H9 (cell line): ENCODE measurements around the gene MXI1. TPM values are rescaled to one million over a fixed set of nuclear protein-coding genes. Genes with fewer than 3 reads are reported as not detected.

ENCODE experiments used
- DNase-seq: peaks from one replicate; pipeline ENCODE4 v3.0.0-alpha.2; 2017
- H2AFZ ChIP-seq: one replicate; pipeline ENCODE4 v1.6.1; 2013; ENCODE audit warnings: mild to moderate bottlenecking, low read length, control low read depth, moderate library complexity
- H2AK5ac ChIP-seq: 2 replicates; pipeline ENCODE4 v1.6.1; 2013; ENCODE audit warnings: low read length, control low read depth, mixed read lengths; ENCODE audit not compliant: insufficient read length
- H2BK120ac ChIP-seq: one replicate; pipeline ENCODE4 v1.6.1; 2013; ENCODE audit warnings: low read depth, mild to moderate bottlenecking, low read length, control low read depth, inconsistent platforms; ENCODE audit not compliant: poor library complexity, severe bottlenecking
- H2BK12ac ChIP-seq: 2 replicates; pipeline ENCODE4 v1.6.1; 2013; ENCODE audit warnings: low read length, control low read depth, mixed read lengths, low read depth; ENCODE audit not compliant: insufficient read length
- H2BK15ac ChIP-seq: 2 replicates; pipeline ENCODE4 v1.6.1; 2013; ENCODE audit warnings: low read depth, low read length, control low read depth
- H2BK20ac ChIP-seq: one replicate; pipeline ENCODE4 v1.6.1; 2013; ENCODE audit warnings: low read depth, mild to moderate bottlenecking, low read length, control low read depth, inconsistent platforms; ENCODE audit not compliant: poor library complexity, severe bottlenecking
- H2BK5ac ChIP-seq: 2 replicates; pipeline ENCODE4 v1.6.1; 2013; ENCODE audit warnings: low read length, control low read depth, mixed read lengths; ENCODE audit not compliant: insufficient read length
- H3K14ac ChIP-seq: 2 replicates; pipeline ENCODE4 v1.6.1; 2013; ENCODE audit warnings: low read length, control low read depth; ENCODE audit not compliant: insufficient read depth
- H3K18ac ChIP-seq: 2 replicates; pipeline ENCODE4 v1.6.1; 2013; ENCODE audit warnings: low read depth, mild to moderate bottlenecking, mixed read lengths, low read length, control low read depth; ENCODE audit not compliant: insufficient read length
- H3K23ac ChIP-seq: 2 replicates; pipeline ENCODE4 v1.6.1; 2013; ENCODE audit warnings: low read length, control low read depth, mixed read lengths, low read depth; ENCODE audit not compliant: insufficient read length
- H3K23me2 ChIP-seq: 2 replicates; pipeline ENCODE4 v1.6.1; 2013; ENCODE audit warnings: low read depth, mild to moderate bottlenecking, mixed read lengths, low read length, control low read depth; ENCODE audit not compliant: insufficient read length, poor library complexity, severe bottlenecking
- H3K27ac ChIP-seq: 2 replicates; pipeline ENCODE4 v1.5.1; 2013; ENCODE audit warnings: low read length, control low read depth, mixed read lengths, low read depth; ENCODE audit not compliant: insufficient read length
- H3K27me3 ChIP-seq: 2 replicates; pipeline ENCODE4 v1.6.1; 2013; ENCODE audit warnings: low read length, control low read depth, inconsistent platforms; ENCODE audit not compliant: insufficient read depth
- H3K4ac ChIP-seq: 2 replicates; pipeline ENCODE4 v1.6.1; 2013; ENCODE audit warnings: low read depth, mild to moderate bottlenecking, control low read depth, inconsistent platforms, low read length, moderate library complexity
- H3K4me1 ChIP-seq: 2 replicates; pipeline ENCODE4 v1.6.1; 2013; ENCODE audit warnings: low read length, control low read depth, inconsistent platforms; ENCODE audit not compliant: insufficient read depth
- H3K4me2 ChIP-seq: 2 replicates; pipeline ENCODE4 v1.6.1; 2013; ENCODE audit warnings: low read length, control low read depth, mixed read lengths; ENCODE audit not compliant: insufficient read length, insufficient read depth
- H3K56ac ChIP-seq: 2 replicates; pipeline ENCODE4 v1.6.1; 2013; ENCODE audit warnings: low read depth, mild to moderate bottlenecking, mixed read lengths, low read length, control low read depth; ENCODE audit not compliant: insufficient read length
- H3K79me1 ChIP-seq: 2 replicates; pipeline ENCODE4 v1.6.1; 2013; ENCODE audit warnings: low read depth, mild to moderate bottlenecking, moderate library complexity, low read length, control low read depth, inconsistent platforms; ENCODE audit not compliant: insufficient read depth, poor library complexity, severe bottlenecking
- H3K79me2 ChIP-seq: 2 replicates; pipeline ENCODE4 v1.6.1; 2013; ENCODE audit warnings: low read length, control low read depth, inconsistent platforms; ENCODE audit not compliant: insufficient read depth
- H3K9ac ChIP-seq: 2 replicates; pipeline ENCODE4 v1.6.1; 2013; ENCODE audit warnings: low read length, control low read depth, mixed read lengths; ENCODE audit not compliant: insufficient read length; ENCODE audit errors: extremely low read depth
- H3K9me3 ChIP-seq: one replicate; pipeline ENCODE4 v1.6.1; 2013; ENCODE audit warnings: low read depth, low read length, inconsistent platforms; ENCODE audit not compliant: control insufficient read depth
- H3T11ph ChIP-seq: one replicate; pipeline ENCODE4 v1.6.1; 2013; ENCODE audit warnings: mild to moderate bottlenecking, low read length, control low read depth, inconsistent platforms
- H4K20me1 ChIP-seq: one replicate; pipeline ENCODE4 v1.6.1; 2013; ENCODE audit not compliant: control insufficient read depth, insufficient read length, insufficient read depth
- H4K5ac ChIP-seq: 2 replicates; pipeline ENCODE4 v1.6.1; 2013; ENCODE audit warnings: low read depth, mild to moderate bottlenecking, mixed read lengths, low read length, control low read depth; ENCODE audit not compliant: insufficient read length
- H4K8ac ChIP-seq: replicated peaks from 2 replicates; pipeline ENCODE4 v1.6.1; 2013; ENCODE audit warnings: low read length, control low read depth, mixed read lengths, low read depth; ENCODE audit not compliant: insufficient read length
- H4K91ac ChIP-seq: 2 replicates; pipeline ENCODE4 v1.6.1; 2013; ENCODE audit warnings: low read depth, mild to moderate bottlenecking, moderate library complexity, mixed read lengths, low read length, control low read depth; ENCODE audit not compliant: insufficient read length
- H3K27ac Mint-ChIP-seq, 3 experiments: 2 replicates in 2 of 3; 3 replicates in 1 of 3; pipeline ENCODE4 v1.8.0; 2020 to 2021; ENCODE audit warnings: mixed read lengths in 3 of 3, mild to moderate bottlenecking in 1 of 3, moderate library complexity in 1 of 3
- H3K27me3 Mint-ChIP-seq: 2 replicates; pipeline ENCODE4 v1.8.0; 2021; ENCODE audit warnings: low read depth, mild to moderate bottlenecking, moderate library complexity, mixed read lengths
- H3K36me3 Mint-ChIP-seq, 3 experiments: 2 replicates in 2 of 3; 3 replicates in 1 of 3; pipeline ENCODE4 v1.8.0; 2020 to 2021; ENCODE audit warnings: low read depth in 3 of 3, mixed read lengths in 3 of 3; ENCODE audit not compliant: insufficient read depth in 1 of 3
- H3K4me1 Mint-ChIP-seq, 2 experiments: 2 replicates each; pipeline ENCODE4 v1.8.0; 2020; ENCODE audit warnings: mixed read lengths in 2 of 2
- H3K4me3 Mint-ChIP-seq, 2 experiments: 2 replicates in 1 of 2; 3 replicates in 1 of 2; pipeline ENCODE4 v1.8.0; 2020 to 2021; ENCODE audit warnings: mild to moderate bottlenecking in 2 of 2, mixed read lengths in 2 of 2, moderate library complexity in 1 of 2
- H3K9me3 Mint-ChIP-seq, 2 experiments: 2 replicates in 1 of 2; 3 replicates in 1 of 2; pipeline ENCODE4 v1.8.0; 2020; ENCODE audit warnings: mild to moderate bottlenecking in 2 of 2, mixed read lengths in 2 of 2, moderate library complexity in 1 of 2
- WGBS: extraction: QIAGEN DNeasy Blood & Tissue Kit; methylation state at CpG from one replicate; pipeline ENCODE4 v1.1.7; 2013; ENCODE audit warnings: missing lambda C conversion rate, low lambda C conversion rate, mixed read lengths; ENCODE audit not compliant: insufficient read length; ENCODE audit errors: extremely low coverage; 5-methylcytosine and 5-hydroxymethylcytosine counted together
- total RNA-seq: library from RNA; stranded (reverse); gene quantifications from 2 replicates; pipeline ENCODE4 v1.2.1, GENCODE V29; 2021
- TF ChIP-seq, protein P1 (sequence below): fragments of 200-600 bp; sonication (generic); conservative IDR thresholded peaks from 3 replicates; pipeline ENCODE4 v1.8.0; 2021; ENCODE audit warnings: antibody characterized with exemption, mild to moderate bottlenecking

MXI1 gene
- total RNA-seq, 1 experiment from 2014 or later, result 5.6 TPM

GRCh38 chr10:110306452-110306768, 99.0 kb downstream of the MXI1 start:
- Histone ChIP-seq H4K91ac (no peak overlapping the region), H3T11ph (no peak overlapping the region), H3K4me1 (no peaks in the 10 kb centered on the region), H2BK120ac (no peak overlapping the region), H3K79me2 (peaks cover 10% of the 10 kb centered on the region), H2AFZ (no peak overlapping the region), H4K5ac (no peak overlapping the region), H3K27ac (no peak overlapping the region), H3K27me3 (no peaks in the 10 kb centered on the region), H3K56ac (no peak overlapping the region), H4K20me1 (no peaks in the 10 kb centered on the region), H2AK5ac (no peak overlapping the region), H3K23ac (no peak overlapping the region), H3K23me2 (no peaks in the 10 kb centered on the region), H3K4ac (no peak overlapping the region), H2BK12ac (no peak overlapping the region), H3K9me3 (no peaks in the 10 kb centered on the region), H3K9ac (no peak overlapping the region), H3K18ac (no peak overlapping the region), H2BK20ac (no peak overlapping the region), H3K79me1 (peaks cover 2% of the 10 kb centered on the region), H3K4me2 (no peak overlapping the region), H2BK15ac (no peak overlapping the region), H3K14ac (no peak overlapping the region), H2BK5ac (no peak overlapping the region), H4K8ac (no peak overlapping the region)
- peaks cover 17 to 29% (median 27%) of the 10 kb centered on the region in 3 experiments; a peak in 6 of 7 replicates for H3K36me3 Mint-ChIP-seq
- peak overlapping the region in 1 of 2 experiments; percentile 97; a peak in 1 of 5 replicates for H3K4me3 Mint-ChIP-seq
- H3K27me3 Mint-ChIP-seq, result no peaks in the 10 kb centered on the region
- H3K27ac Mint-ChIP-seq, result peak overlapping the region in 1 of 3 experiments; percentile 98; a peak in 2 of 7 replicates
- TF ChIP-seq, protein P1, sequence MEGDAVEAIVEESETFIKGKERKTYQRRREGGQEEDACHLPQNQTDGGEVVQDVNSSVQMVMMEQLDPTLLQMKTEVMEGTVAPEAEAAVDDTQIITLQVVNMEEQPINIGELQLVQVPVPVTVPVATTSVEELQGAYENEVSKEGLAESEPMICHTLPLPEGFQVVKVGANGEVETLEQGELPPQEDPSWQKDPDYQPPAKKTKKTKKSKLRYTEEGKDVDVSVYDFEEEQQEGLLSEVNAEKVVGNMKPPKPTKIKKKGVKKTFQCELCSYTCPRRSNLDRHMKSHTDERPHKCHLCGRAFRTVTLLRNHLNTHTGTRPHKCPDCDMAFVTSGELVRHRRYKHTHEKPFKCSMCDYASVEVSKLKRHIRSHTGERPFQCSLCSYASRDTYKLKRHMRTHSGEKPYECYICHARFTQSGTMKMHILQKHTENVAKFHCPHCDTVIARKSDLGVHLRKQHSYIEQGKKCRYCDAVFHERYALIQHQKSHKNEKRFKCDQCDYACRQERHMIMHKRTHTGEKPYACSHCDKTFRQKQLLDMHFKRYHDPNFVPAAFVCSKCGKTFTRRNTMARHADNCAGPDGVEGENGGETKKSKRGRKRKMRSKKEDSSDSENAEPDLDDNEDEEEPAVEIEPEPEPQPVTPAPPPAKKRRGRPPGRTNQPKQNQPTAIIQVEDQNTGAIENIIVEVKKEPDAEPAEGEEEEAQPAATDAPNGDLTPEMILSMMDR, result no peak
- H3K4me1 Mint-ChIP-seq, result peaks cover 20 to 34% of the 10 kb centered on the region in 2 experiments
- no peaks in the 10 kb centered on the region for H3K9me3 Mint-ChIP-seq
- DNase-seq, result no peak
- WGBS, result no CpG with 5 or more reads among the region's 2 CpGs
